C4-2B (cell line): ENCODE measurements around the gene PPM1F.

Experiments
- ZFX ChIP-seq: fragments of 450-650 bp; IDR thresholded peaks from 2 replicates; pipeline ENCODE4 v1.6.1; 2017
- TF ChIP-seq, protein P1 (sequence below): fragments of 450-650 bp; conservative IDR thresholded peaks from 2 replicates; pipeline ENCODE4 v1.5.1; 2017; ENCODE audit warnings: mild to moderate bottlenecking

DNA sequence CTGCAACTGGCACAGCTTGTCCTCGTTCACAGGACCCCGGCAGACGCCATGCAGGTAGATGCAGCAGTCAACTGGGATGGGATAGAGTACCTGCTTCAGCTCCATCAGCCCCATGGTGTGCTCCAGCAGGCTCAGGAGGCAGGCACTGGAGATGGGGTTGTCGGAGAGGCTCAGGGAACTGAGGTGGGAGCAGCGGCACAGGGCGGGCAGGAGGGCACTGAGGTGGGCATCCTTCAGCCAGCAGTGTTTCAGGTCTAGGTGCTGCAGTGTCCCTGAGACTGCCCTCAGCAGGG, 38.6 kb upstream of the PPM1F start:
- TF ChIP-seq, protein P1, sequence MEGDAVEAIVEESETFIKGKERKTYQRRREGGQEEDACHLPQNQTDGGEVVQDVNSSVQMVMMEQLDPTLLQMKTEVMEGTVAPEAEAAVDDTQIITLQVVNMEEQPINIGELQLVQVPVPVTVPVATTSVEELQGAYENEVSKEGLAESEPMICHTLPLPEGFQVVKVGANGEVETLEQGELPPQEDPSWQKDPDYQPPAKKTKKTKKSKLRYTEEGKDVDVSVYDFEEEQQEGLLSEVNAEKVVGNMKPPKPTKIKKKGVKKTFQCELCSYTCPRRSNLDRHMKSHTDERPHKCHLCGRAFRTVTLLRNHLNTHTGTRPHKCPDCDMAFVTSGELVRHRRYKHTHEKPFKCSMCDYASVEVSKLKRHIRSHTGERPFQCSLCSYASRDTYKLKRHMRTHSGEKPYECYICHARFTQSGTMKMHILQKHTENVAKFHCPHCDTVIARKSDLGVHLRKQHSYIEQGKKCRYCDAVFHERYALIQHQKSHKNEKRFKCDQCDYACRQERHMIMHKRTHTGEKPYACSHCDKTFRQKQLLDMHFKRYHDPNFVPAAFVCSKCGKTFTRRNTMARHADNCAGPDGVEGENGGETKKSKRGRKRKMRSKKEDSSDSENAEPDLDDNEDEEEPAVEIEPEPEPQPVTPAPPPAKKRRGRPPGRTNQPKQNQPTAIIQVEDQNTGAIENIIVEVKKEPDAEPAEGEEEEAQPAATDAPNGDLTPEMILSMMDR = no peak
- no peak for TF ChIP-seq ZFX
